Esophagus muscularis mucosa (tissue), 4 donors: Measurements from ENCODE around the gene UBXN6. TPM values are rescaled to one million over a fixed set of nuclear protein-coding genes. Genes with fewer than 3 reads are reported as not detected.
A peak's percentile ranks its signal among the peaks of the same experiment; 100 is the strongest.

Source experiments
- DNase-seq: peaks from one replicate; pipeline ENCODE4 v3.0.0-alpha.2; 2017; ENCODE audit errors: extremely low spot score
- H3K27ac ChIP-seq, 4 donors: fragments of 200-600 bp; sonication (generic); replicated peaks in 1 of 4; 1 replicate in 3 of 4; 2 replicates in 1 of 4; pipeline ENCODE4 v1.5.1; 2016 to 2019; ENCODE audit warnings: mild to moderate bottlenecking in 1 of 4
- H3K27me3 ChIP-seq, 4 donors: fragments of 200-600 bp; sonication (generic); one replicate each; pipeline versions ENCODE4 v1.5.1 to v1.6.0; 2016 to 2019
- H3K36me3 ChIP-seq, 4 donors: fragments of 200-600 bp; sonication (generic); one replicate each; pipeline ENCODE4 v1.5.1; 2016 to 2019
- H3K4me1 ChIP-seq, 4 donors: fragments of 200-600 bp; sonication (generic); one replicate each; pipeline ENCODE4 v1.5.1; 2016 to 2019
- H3K4me3 ChIP-seq, 4 donors: fragments of 200-600 bp; sonication (generic); 1 replicate in 2 of 4; 2 replicates in 2 of 4; pipeline ENCODE4 v1.5.1; 2016 to 2019; ENCODE audit warnings: mild to moderate bottlenecking in 4 of 4, moderate library complexity in 1 of 4
- H3K9me3 ChIP-seq, 4 donors: fragments of 200-600 bp; sonication (generic); 1 replicate in 3 of 4; 2 replicates in 1 of 4; pipeline ENCODE4 v1.5.1; 2016 to 2019
- EP300 ChIP-seq: sonication (generic); formaldehyde crosslinking; IDR thresholded peaks from one replicate; pipeline ENCODE4 v1.6.1; 2017; ENCODE audit warnings: antibody characterized with exemption
- POLR2A ChIP-seq: fragments of 450-650 bp; IDR thresholded peaks from one replicate; pipeline ENCODE4 v1.6.1; 2017; ENCODE audit warnings: antibody characterized with exemption, moderate library complexity, mild to moderate bottlenecking, low read depth
- POLR2AphosphoS5 ChIP-seq, 2 donors: sonication (generic); formaldehyde crosslinking; IDR thresholded peaks; one replicate each; pipeline ENCODE4 v1.6.1; 2017; ENCODE audit warnings: antibody characterized with exemption in 2 of 2
- WGBS: methylation state at CpG from one replicate; pipeline ENCODE4 v1.1.5; 2018; 5-methylcytosine and 5-hydroxymethylcytosine counted together
- intact Hi-C: fragments of 100-400 bp; cut with DNase I; formaldehyde crosslinking; loops from one replicate; pipeline ENCODE4 v1.15.1; 2023
- total RNA-seq, 4 donors: library from RNA; depleted of rRNA; stranded (reverse); fragments of >200 nt; gene quantifications; one replicate each; pipeline versions ENCODE4 v1.1.0 to v1.2.1, GENCODE V29; 2016
- TF ChIP-seq, protein P1 (sequence below), 3 experiments: fragments of 200-600 bp in 2 of 3; fragments of 450-650 bp in 1 of 3; sonication (generic) in 2 of 3; IDR thresholded peaks; one replicate each; pipeline ENCODE4 v1.5.1; 2017 to 2019; ENCODE audit warnings: antibody characterized with exemption in 3 of 3, mild to moderate bottlenecking in 2 of 3, moderate library complexity in 1 of 3

Gene UBXN6
- total RNA-seq, 4 donors from 2014 or later = 65.2 to 190 (median 98.8) TPM

DNA sequence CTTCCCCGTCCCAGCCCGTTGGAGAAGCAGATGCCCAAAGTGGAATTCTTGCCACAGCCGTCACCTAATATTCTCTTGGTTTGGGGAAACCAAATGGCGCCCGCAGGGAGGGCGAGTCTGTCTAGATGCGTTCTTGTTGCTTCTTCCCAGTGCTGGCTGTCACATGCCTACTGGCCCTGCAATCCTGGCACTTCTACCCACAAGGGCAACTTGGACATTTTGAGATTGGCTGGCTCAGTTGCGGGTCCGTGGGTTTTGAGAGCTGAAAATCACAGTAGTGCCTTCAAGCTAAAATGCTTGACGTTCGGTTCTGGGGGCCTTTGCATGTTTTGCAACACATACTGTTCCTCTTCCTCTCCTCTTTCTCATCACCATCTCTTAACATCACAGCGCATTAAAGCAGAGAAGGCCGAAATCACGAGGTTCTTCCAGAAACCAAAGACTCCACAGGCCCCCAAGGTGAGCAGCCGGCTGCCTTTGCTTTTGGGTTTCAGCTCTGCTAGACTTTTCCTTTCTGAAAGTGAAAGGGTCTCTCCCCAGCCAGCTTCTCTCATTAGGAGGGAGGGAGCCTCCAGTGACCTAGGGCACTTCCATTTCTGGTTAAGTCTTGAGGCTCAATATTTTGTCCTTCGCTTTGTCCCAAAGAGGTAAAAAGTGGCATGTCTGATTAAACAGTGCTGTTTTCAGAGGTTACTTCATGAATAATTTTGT, 34.0 kb downstream of the UBXN6 start:
- WGBS = 87% methylated on average over 14 of the region's 16 CpGs
- Histone ChIP-seq H3K27ac (no peak overlapping the region), H3K4me1 (no peaks in the 10 kb centered on the region), H3K27me3 (no peaks in the 10 kb centered on the region), H3K4me3 (no peak overlapping the region), H3K9me3 (no peaks in the 10 kb centered on the region), H3K36me3 (peaks cover 0 to 25% (median 18%) of the 10 kb centered on the region in 4 donors)
- no peak for TF ChIP-seq EP300
- no peak for TF ChIP-seq POLR2AphosphoS5 (IDR thresholded peaks at IDR 0.05)
- TF ChIP-seq POLR2A = no peak
- TF ChIP-seq, protein P1, sequence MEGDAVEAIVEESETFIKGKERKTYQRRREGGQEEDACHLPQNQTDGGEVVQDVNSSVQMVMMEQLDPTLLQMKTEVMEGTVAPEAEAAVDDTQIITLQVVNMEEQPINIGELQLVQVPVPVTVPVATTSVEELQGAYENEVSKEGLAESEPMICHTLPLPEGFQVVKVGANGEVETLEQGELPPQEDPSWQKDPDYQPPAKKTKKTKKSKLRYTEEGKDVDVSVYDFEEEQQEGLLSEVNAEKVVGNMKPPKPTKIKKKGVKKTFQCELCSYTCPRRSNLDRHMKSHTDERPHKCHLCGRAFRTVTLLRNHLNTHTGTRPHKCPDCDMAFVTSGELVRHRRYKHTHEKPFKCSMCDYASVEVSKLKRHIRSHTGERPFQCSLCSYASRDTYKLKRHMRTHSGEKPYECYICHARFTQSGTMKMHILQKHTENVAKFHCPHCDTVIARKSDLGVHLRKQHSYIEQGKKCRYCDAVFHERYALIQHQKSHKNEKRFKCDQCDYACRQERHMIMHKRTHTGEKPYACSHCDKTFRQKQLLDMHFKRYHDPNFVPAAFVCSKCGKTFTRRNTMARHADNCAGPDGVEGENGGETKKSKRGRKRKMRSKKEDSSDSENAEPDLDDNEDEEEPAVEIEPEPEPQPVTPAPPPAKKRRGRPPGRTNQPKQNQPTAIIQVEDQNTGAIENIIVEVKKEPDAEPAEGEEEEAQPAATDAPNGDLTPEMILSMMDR (IDR thresholded peaks at IDR 0.05) = no peak
- DNase-seq = no peak
- intact Hi-C loops = no loop called here

DNA sequence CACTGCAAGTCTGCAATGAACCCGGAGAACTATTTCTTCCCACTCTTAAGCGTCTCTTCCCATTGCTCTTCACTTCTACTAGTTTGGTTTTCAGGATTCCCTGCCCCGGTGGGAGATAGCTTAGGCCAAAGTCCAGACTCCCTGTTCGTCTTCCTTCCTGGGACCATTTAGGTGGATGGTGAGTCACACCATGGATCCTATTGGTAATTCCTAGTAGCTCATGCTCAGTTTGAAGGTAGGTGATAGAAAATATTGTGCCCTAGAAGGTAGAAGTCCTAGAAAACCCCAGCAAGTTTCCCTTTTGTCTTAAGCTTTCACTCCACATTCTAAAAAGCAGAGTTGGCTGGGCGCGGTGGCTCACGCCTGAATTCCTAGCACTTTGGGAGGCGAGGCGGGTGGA, 41.3 kb downstream of the UBXN6 start:
- intact Hi-C loops = no loop called here
- H3K4me1 ChIP-seq = peaks cover 0 to 19% (median 17%) of the 10 kb centered on the region in 4 donors
- H3K27me3 ChIP-seq = no peaks in the 10 kb centered on the region
- no peak for DNase-seq
- H3K9me3 ChIP-seq = no peaks in the 10 kb centered on the region
- H3K4me3 ChIP-seq = no peak overlapping the region
- TF ChIP-seq, protein P1 (IDR thresholded peaks at IDR 0.05) = no peak
- TF ChIP-seq EP300 (no peak), POLR2AphosphoS5 (IDR thresholded peaks at IDR 0.05) (no peak), POLR2A (no peak)
- no peak overlapping the region for H3K27ac ChIP-seq
- WGBS = 87% methylated on average over 9 of the region's 9 CpGs
- peaks cover 0 to 13% (median 0%) of the 10 kb centered on the region in 4 donors for H3K36me3 ChIP-seq

DNA sequence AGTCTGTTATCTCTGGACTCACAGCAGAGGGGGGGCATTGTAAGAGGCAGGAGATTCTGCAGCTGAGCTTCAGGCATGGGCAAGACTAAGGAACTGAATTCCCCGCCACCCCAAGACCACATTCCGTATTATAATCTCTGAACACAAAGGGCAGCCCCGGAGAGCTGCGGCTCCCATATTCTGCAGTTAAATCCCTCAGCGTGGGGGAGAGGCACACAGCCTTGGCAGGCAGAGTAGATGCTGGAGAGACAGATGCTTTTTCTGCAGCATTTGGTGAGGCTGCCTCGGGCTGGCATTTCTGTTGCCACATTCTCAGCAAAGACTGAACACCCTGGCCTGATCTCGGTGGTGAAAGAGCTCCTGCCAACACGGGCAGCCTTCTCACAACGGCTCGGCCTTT, 42.2 kb downstream of the UBXN6 start:
- no peaks in the 10 kb centered on the region for H3K9me3 ChIP-seq
- WGBS = 41% methylated on average over 10 of the region's 10 CpGs
- no peak overlapping the region for H3K4me3 ChIP-seq
- TF ChIP-seq POLR2AphosphoS5 (IDR thresholded peaks at IDR 0.05) (no peak), POLR2A (no peak), EP300 (no peak)
- TF ChIP-seq, protein P1 (IDR thresholded peaks at IDR 0.05) = no peak
- no peaks in the 10 kb centered on the region for H3K27me3 ChIP-seq
- DNase-seq = no peak
- no peak overlapping the region for H3K27ac ChIP-seq
- intact Hi-C loops = no loop called here
- peaks cover 0 to 16% (median 2%) of the 10 kb centered on the region in 4 donors for H3K36me3 ChIP-seq
- peaks cover 0 to 19% (median 17%) of the 10 kb centered on the region in 4 donors for H3K4me1 ChIP-seq

DNA sequence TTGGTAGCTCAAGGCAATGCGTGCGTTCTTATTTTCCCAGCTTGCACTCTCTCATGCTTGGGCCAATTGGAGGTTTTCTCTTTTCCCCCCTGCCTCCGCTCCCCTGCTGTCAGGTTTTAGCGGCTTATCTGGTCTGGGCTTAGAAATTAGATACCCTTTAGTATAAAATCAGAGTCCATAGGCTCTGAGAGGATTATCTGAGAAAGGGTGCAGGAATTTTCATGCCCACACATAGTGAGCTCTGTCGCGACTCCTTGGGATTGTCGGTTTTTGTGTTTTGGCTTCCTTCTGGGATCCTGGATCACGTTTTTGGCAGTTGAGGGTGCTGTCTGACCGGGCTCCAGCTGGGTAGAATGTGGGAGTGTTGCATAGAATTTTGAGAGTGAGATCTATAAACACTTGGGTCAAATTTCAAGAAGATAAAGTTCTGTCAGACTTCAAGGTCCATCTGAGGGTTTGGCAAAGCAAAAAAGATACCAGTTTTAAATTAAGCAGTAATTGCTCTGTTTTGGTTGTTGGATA, 42.7 kb downstream of the UBXN6 start:
- peak overlapping the region in 1 of 4 donors; percentile 41 for H3K27ac ChIP-seq
- H3K27me3 ChIP-seq = no peaks in the 10 kb centered on the region
- intact Hi-C loops = no loop called here
- DNase-seq = no peak
- H3K36me3 ChIP-seq = peaks cover 0 to 20% (median 6%) of the 10 kb centered on the region in 4 donors
- peaks cover 0 to 19% (median 17%) of the 10 kb centered on the region in 4 donors for H3K4me1 ChIP-seq
- no peaks in the 10 kb centered on the region for H3K9me3 ChIP-seq
- TF ChIP-seq, protein P1 (IDR thresholded peaks at IDR 0.05) = no peak
- H3K4me3 ChIP-seq = no peak overlapping the region
- WGBS = 67% methylated on average over 9 of the region's 9 CpGs
